GM12873 (cell line): ENCODE results near the gene TLX3.

ENCODE experiments used
- CTCF ChIP-seq: IDR thresholded peaks from 2 replicates; pipeline ENCODE4 v1.5.1; 2012; ENCODE audit warnings: low read depth, mild to moderate bottlenecking, moderate library complexity, low read length, control low read depth; ENCODE audit not compliant: insufficient read depth; ENCODE audit errors: missing control alignments

The TLX3 gene

GRCh38 chr5:171270136-171270535 lies 38.9 kb upstream of the TLX3 start:
- no peak for TF ChIP-seq CTCF

- no peak for TF ChIP-seq CTCF
Measured at GRCh38 chr5:171271798-171272197, 37.2 kb upstream of the TLX3 start.

GRCh38 chr5:171272996-171273970 lies 35.8 kb upstream of the TLX3 start:
- TF ChIP-seq CTCF = peak; percentile 59

- no peak for TF ChIP-seq CTCF
Measured at GRCh38 chr5:171275841-171276544, 33.1 kb upstream of the TLX3 start.

GRCh38 chr5:171283753-171284152 lies 25.3 kb upstream of the TLX3 start:
- no peak for TF ChIP-seq CTCF

- TF ChIP-seq CTCF = no peak
Measured at GRCh38 chr5:171285465-171285864, 23.6 kb upstream of the TLX3 start.

- no peak for TF ChIP-seq CTCF
Measured at GRCh38 chr5:171288066-171288465, 21.0 kb upstream of the TLX3 start.
